H9 (cell line): ENCODE data around the gene TRPC3. TPM values are rescaled to one million over a fixed set of nuclear protein-coding genes. Genes with fewer than 3 reads are reported as not detected.

Experiments
- DNase-seq: peaks from one replicate; pipeline ENCODE4 v3.0.0-alpha.2; 2017
- H2AFZ ChIP-seq: one replicate; pipeline ENCODE4 v1.6.1; 2013; ENCODE audit warnings: mild to moderate bottlenecking, low read length, control low read depth, moderate library complexity
- H2AK5ac ChIP-seq: 2 replicates; pipeline ENCODE4 v1.6.1; 2013; ENCODE audit warnings: low read length, control low read depth, mixed read lengths; ENCODE audit not compliant: insufficient read length
- H2BK120ac ChIP-seq: one replicate; pipeline ENCODE4 v1.6.1; 2013; ENCODE audit warnings: low read depth, mild to moderate bottlenecking, low read length, control low read depth, inconsistent platforms; ENCODE audit not compliant: poor library complexity, severe bottlenecking
- H2BK12ac ChIP-seq: 2 replicates; pipeline ENCODE4 v1.6.1; 2013; ENCODE audit warnings: low read length, control low read depth, mixed read lengths, low read depth; ENCODE audit not compliant: insufficient read length
- H2BK15ac ChIP-seq: 2 replicates; pipeline ENCODE4 v1.6.1; 2013; ENCODE audit warnings: low read depth, low read length, control low read depth
- H2BK20ac ChIP-seq: one replicate; pipeline ENCODE4 v1.6.1; 2013; ENCODE audit warnings: low read depth, mild to moderate bottlenecking, low read length, control low read depth, inconsistent platforms; ENCODE audit not compliant: poor library complexity, severe bottlenecking
- H2BK5ac ChIP-seq: 2 replicates; pipeline ENCODE4 v1.6.1; 2013; ENCODE audit warnings: low read length, control low read depth, mixed read lengths; ENCODE audit not compliant: insufficient read length
- H3K14ac ChIP-seq: 2 replicates; pipeline ENCODE4 v1.6.1; 2013; ENCODE audit warnings: low read length, control low read depth; ENCODE audit not compliant: insufficient read depth
- H3K18ac ChIP-seq: 2 replicates; pipeline ENCODE4 v1.6.1; 2013; ENCODE audit warnings: low read depth, mild to moderate bottlenecking, mixed read lengths, low read length, control low read depth; ENCODE audit not compliant: insufficient read length
- H3K23ac ChIP-seq: 2 replicates; pipeline ENCODE4 v1.6.1; 2013; ENCODE audit warnings: low read length, control low read depth, mixed read lengths, low read depth; ENCODE audit not compliant: insufficient read length
- H3K23me2 ChIP-seq: 2 replicates; pipeline ENCODE4 v1.6.1; 2013; ENCODE audit warnings: low read depth, mild to moderate bottlenecking, mixed read lengths, low read length, control low read depth; ENCODE audit not compliant: insufficient read length, poor library complexity, severe bottlenecking
- H3K27ac ChIP-seq: 2 replicates; pipeline ENCODE4 v1.5.1; 2013; ENCODE audit warnings: low read length, control low read depth, mixed read lengths, low read depth; ENCODE audit not compliant: insufficient read length
- H3K27me3 ChIP-seq: 2 replicates; pipeline ENCODE4 v1.6.1; 2013; ENCODE audit warnings: low read length, control low read depth, inconsistent platforms; ENCODE audit not compliant: insufficient read depth
- H3K4ac ChIP-seq: 2 replicates; pipeline ENCODE4 v1.6.1; 2013; ENCODE audit warnings: low read depth, mild to moderate bottlenecking, control low read depth, inconsistent platforms, low read length, moderate library complexity
- H3K4me1 ChIP-seq: 2 replicates; pipeline ENCODE4 v1.6.1; 2013; ENCODE audit warnings: low read length, control low read depth, inconsistent platforms; ENCODE audit not compliant: insufficient read depth
- H3K4me2 ChIP-seq: 2 replicates; pipeline ENCODE4 v1.6.1; 2013; ENCODE audit warnings: low read length, control low read depth, mixed read lengths; ENCODE audit not compliant: insufficient read length, insufficient read depth
- H3K56ac ChIP-seq: 2 replicates; pipeline ENCODE4 v1.6.1; 2013; ENCODE audit warnings: low read depth, mild to moderate bottlenecking, mixed read lengths, low read length, control low read depth; ENCODE audit not compliant: insufficient read length
- H3K79me1 ChIP-seq: 2 replicates; pipeline ENCODE4 v1.6.1; 2013; ENCODE audit warnings: low read depth, mild to moderate bottlenecking, moderate library complexity, low read length, control low read depth, inconsistent platforms; ENCODE audit not compliant: insufficient read depth, poor library complexity, severe bottlenecking
- H3K79me2 ChIP-seq: 2 replicates; pipeline ENCODE4 v1.6.1; 2013; ENCODE audit warnings: low read length, control low read depth, inconsistent platforms; ENCODE audit not compliant: insufficient read depth
- H3K9ac ChIP-seq: 2 replicates; pipeline ENCODE4 v1.6.1; 2013; ENCODE audit warnings: low read length, control low read depth, mixed read lengths; ENCODE audit not compliant: insufficient read length; ENCODE audit errors: extremely low read depth
- H3K9me3 ChIP-seq: one replicate; pipeline ENCODE4 v1.6.1; 2013; ENCODE audit warnings: low read depth, low read length, inconsistent platforms; ENCODE audit not compliant: control insufficient read depth
- H3T11ph ChIP-seq: one replicate; pipeline ENCODE4 v1.6.1; 2013; ENCODE audit warnings: mild to moderate bottlenecking, low read length, control low read depth, inconsistent platforms
- H4K20me1 ChIP-seq: one replicate; pipeline ENCODE4 v1.6.1; 2013; ENCODE audit not compliant: control insufficient read depth, insufficient read length, insufficient read depth
- H4K5ac ChIP-seq: 2 replicates; pipeline ENCODE4 v1.6.1; 2013; ENCODE audit warnings: low read depth, mild to moderate bottlenecking, mixed read lengths, low read length, control low read depth; ENCODE audit not compliant: insufficient read length
- H4K8ac ChIP-seq: replicated peaks from 2 replicates; pipeline ENCODE4 v1.6.1; 2013; ENCODE audit warnings: low read length, control low read depth, mixed read lengths, low read depth; ENCODE audit not compliant: insufficient read length
- H4K91ac ChIP-seq: 2 replicates; pipeline ENCODE4 v1.6.1; 2013; ENCODE audit warnings: low read depth, mild to moderate bottlenecking, moderate library complexity, mixed read lengths, low read length, control low read depth; ENCODE audit not compliant: insufficient read length
- H3K27ac Mint-ChIP-seq, 3 experiments: 2 replicates in 2 of 3; 3 replicates in 1 of 3; pipeline ENCODE4 v1.8.0; 2020 to 2021; ENCODE audit warnings: mixed read lengths in 3 of 3, mild to moderate bottlenecking in 1 of 3, moderate library complexity in 1 of 3
- H3K27me3 Mint-ChIP-seq: 2 replicates; pipeline ENCODE4 v1.8.0; 2021; ENCODE audit warnings: low read depth, mild to moderate bottlenecking, moderate library complexity, mixed read lengths
- H3K36me3 Mint-ChIP-seq, 3 experiments: 2 replicates in 2 of 3; 3 replicates in 1 of 3; pipeline ENCODE4 v1.8.0; 2020 to 2021; ENCODE audit warnings: low read depth in 3 of 3, mixed read lengths in 3 of 3; ENCODE audit not compliant: insufficient read depth in 1 of 3
- H3K4me1 Mint-ChIP-seq, 2 experiments: 2 replicates each; pipeline ENCODE4 v1.8.0; 2020; ENCODE audit warnings: mixed read lengths in 2 of 2
- H3K4me3 Mint-ChIP-seq, 2 experiments: 2 replicates in 1 of 2; 3 replicates in 1 of 2; pipeline ENCODE4 v1.8.0; 2020 to 2021; ENCODE audit warnings: mild to moderate bottlenecking in 2 of 2, mixed read lengths in 2 of 2, moderate library complexity in 1 of 2
- H3K9me3 Mint-ChIP-seq, 2 experiments: 2 replicates in 1 of 2; 3 replicates in 1 of 2; pipeline ENCODE4 v1.8.0; 2020; ENCODE audit warnings: mild to moderate bottlenecking in 2 of 2, mixed read lengths in 2 of 2, moderate library complexity in 1 of 2
- total RNA-seq: library from RNA; stranded (reverse); gene quantifications from 2 replicates; pipeline ENCODE4 v1.2.1, GENCODE V29; 2021
- TF ChIP-seq, protein P1 (sequence below): fragments of 200-600 bp; sonication (generic); conservative IDR thresholded peaks from 3 replicates; pipeline ENCODE4 v1.8.0; 2021; ENCODE audit warnings: antibody characterized with exemption, mild to moderate bottlenecking

Gene TRPC3
- total RNA-seq, 1 experiment from 2014 or later = 0.13 TPM

- Histone ChIP-seq H3K18ac (no peak overlapping the region), H4K20me1 (no peaks in the 10 kb centered on the region), H2BK15ac (no peak overlapping the region), H2BK120ac (no peak overlapping the region), H2BK12ac (no peak overlapping the region), H2AK5ac (no peak overlapping the region), H2BK5ac (no peak overlapping the region), H4K8ac (no peak overlapping the region), H3K9ac (no peak overlapping the region), H3K4ac (no peak overlapping the region), H3K27ac (no peak overlapping the region), H3K23me2 (no peaks in the 10 kb centered on the region), H3K4me1 (no peaks in the 10 kb centered on the region), H3K23ac (no peak overlapping the region), H3K27me3 (no peaks in the 10 kb centered on the region), H2BK20ac (no peak overlapping the region), H4K91ac (no peak overlapping the region), H3K4me2 (no peak overlapping the region), H3K79me2 (no peaks in the 10 kb centered on the region), H3T11ph (no peak overlapping the region), H4K5ac (no peak overlapping the region), H3K9me3 (no peaks in the 10 kb centered on the region), H3K56ac (no peak overlapping the region), H3K14ac (no peak overlapping the region), H3K79me1 (no peaks in the 10 kb centered on the region), H2AFZ (no peak overlapping the region)
- peaks cover 0 to 17% (median 10%) of the 10 kb centered on the region in 3 experiments; a peak in 4 of 7 replicates for H3K36me3 Mint-ChIP-seq
- H3K27ac Mint-ChIP-seq = no peak overlapping the region
- H3K4me1 Mint-ChIP-seq = peaks cover 6% of the 10 kb centered on the region in 2 experiments
- TF ChIP-seq, protein P1, sequence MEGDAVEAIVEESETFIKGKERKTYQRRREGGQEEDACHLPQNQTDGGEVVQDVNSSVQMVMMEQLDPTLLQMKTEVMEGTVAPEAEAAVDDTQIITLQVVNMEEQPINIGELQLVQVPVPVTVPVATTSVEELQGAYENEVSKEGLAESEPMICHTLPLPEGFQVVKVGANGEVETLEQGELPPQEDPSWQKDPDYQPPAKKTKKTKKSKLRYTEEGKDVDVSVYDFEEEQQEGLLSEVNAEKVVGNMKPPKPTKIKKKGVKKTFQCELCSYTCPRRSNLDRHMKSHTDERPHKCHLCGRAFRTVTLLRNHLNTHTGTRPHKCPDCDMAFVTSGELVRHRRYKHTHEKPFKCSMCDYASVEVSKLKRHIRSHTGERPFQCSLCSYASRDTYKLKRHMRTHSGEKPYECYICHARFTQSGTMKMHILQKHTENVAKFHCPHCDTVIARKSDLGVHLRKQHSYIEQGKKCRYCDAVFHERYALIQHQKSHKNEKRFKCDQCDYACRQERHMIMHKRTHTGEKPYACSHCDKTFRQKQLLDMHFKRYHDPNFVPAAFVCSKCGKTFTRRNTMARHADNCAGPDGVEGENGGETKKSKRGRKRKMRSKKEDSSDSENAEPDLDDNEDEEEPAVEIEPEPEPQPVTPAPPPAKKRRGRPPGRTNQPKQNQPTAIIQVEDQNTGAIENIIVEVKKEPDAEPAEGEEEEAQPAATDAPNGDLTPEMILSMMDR = no peak
- H3K9me3 Mint-ChIP-seq = no peaks in the 10 kb centered on the region
- H3K27me3 Mint-ChIP-seq = no peaks in the 10 kb centered on the region
- no peak for DNase-seq
- no peak overlapping the region for H3K4me3 Mint-ChIP-seq
Measured at GRCh38 chr4:121860121-121860520, 91.7 kb downstream of the TRPC3 start.
